Activated effector memory CD4-positive, alpha-beta T cell treated with Interleukin-2 at 50 U/mL for 16 hours (primary cell): Measurements from ENCODE around the gene ZNF646.

Experiments used
- DNase-seq: peaks from one replicate; pipeline ENCODE4 v3.0.0-alpha.2; 2020

The ZNF646 gene

GRCh38 chr16:31067342-31067741, 6.9 kb upstream of the ZNF646 start:
- DNase-seq: no peak

- DNase-seq: no peak
Observed at GRCh38 chr16:31071861-31072260, 2.4 kb upstream of the ZNF646 start.

- peak; percentile 16 for DNase-seq
Observed at GRCh38 chr16:31072540-31073141, 1.6 kb upstream of the ZNF646 start.

GRCh38 chr16:31073142-31073969, 866 bp upstream of the ZNF646 start:
- DNase-seq: peak; percentile 82

- DNase-seq: no peak
Observed at GRCh38 chr16:31074814-31075183, 577 bp downstream of the ZNF646 start.

- no peak for DNase-seq
Observed at GRCh38 chr16:31076319-31076718, 2.1 kb downstream of the ZNF646 start.

GRCh38 chr16:31077024-31077423, 2.8 kb downstream of the ZNF646 start:
- no peak for DNase-seq

- no peak for DNase-seq
Observed at GRCh38 chr16:31077592-31078396, 3.6 kb downstream of the ZNF646 start.

GRCh38 chr16:31078597-31079341, 4.5 kb downstream of the ZNF646 start:
- no peak for DNase-seq

- no peak for DNase-seq
Observed at GRCh38 chr16:31079342-31079944, 5.2 kb downstream of the ZNF646 start.

GRCh38 chr16:31080035-31080629, 5.9 kb downstream of the ZNF646 start:
- no peak for DNase-seq

- no peak for DNase-seq
Observed at GRCh38 chr16:31080756-31081419, 6.7 kb downstream of the ZNF646 start.

GRCh38 chr16:31081428-31082351, 7.5 kb downstream of the ZNF646 start:
- DNase-seq: no peak

- no peak for DNase-seq
Observed at GRCh38 chr16:31082368-31083045, 8.3 kb downstream of the ZNF646 start.

- no peak for DNase-seq
Observed at GRCh38 chr16:31083081-31083480, 8.9 kb downstream of the ZNF646 start.

- no peak for DNase-seq
Observed at GRCh38 chr16:31083556-31083955, 9.3 kb downstream of the ZNF646 start.

- no peak for DNase-seq
Observed at GRCh38 chr16:31083981-31084380, 9.8 kb downstream of the ZNF646 start.

GRCh38 chr16:31084584-31085302, 10.5 kb downstream of the ZNF646 start:
- DNase-seq: no peak

GRCh38 chr16:31085411-31085810, 11.2 kb downstream of the ZNF646 start:
- DNase-seq: no peak
